ENCODE measurements around the gene EHBP1L1. TPM values are rescaled to one million over a fixed set of nuclear protein-coding genes. Genes with fewer than 3 reads are reported as not detected.

EHBP1L1 gene
- total and polyA plus RNA-seq, 2 of the 8 experiments (the other 6 are each of a cell fraction or from before 2014, with no cell fraction given) = 4.3 to 6.6 TPM

- TF ChIP-seq RAD21 (IDR thresholded peaks at IDR 0.05 in 1 of 2, conservative IDR thresholded peaks at IDR 0.05 in 1 of 2; ENCODE audit: low read depth in 2 of 2, low read length in 2 of 2) (no peak), SP1 (IDR thresholded peaks at IDR 0.05; ENCODE audit: low read depth, low read length) (no peak), CTBP2 (IDR thresholded peaks at IDR 0.05; ENCODE audit: borderline replicate concordance, insufficient read depth, insufficient read length, low read length) (no peak), SAP30 (IDR thresholded peaks at IDR 0.05; ENCODE audit: insufficient read depth, insufficient replicate concordance, low read length) (no peak), TCF12 (IDR thresholded peaks at IDR 0.05; ENCODE audit: low read depth, low read length) (no peak), RFX5 (IDR thresholded peaks at IDR 0.05; ENCODE audit: borderline replicate concordance, low read depth, low read length) (no peak), CHD1 (IDR thresholded peaks at IDR 0.05; ENCODE audit: low read depth, low read length) (no peak), CBX8 (IDR thresholded peaks at IDR 0.05; ENCODE audit: borderline replicate concordance, low read depth, low read length) (no peak), POLR2AphosphoS5 (IDR thresholded peaks at IDR 0.05; ENCODE audit: low read depth, low read length) (no peak), EZH2 (IDR thresholded peaks at IDR 0.05; ENCODE audit: low read depth, low read length, severe bottlenecking) (no peak)
- TF ChIP-seq, protein P1, sequence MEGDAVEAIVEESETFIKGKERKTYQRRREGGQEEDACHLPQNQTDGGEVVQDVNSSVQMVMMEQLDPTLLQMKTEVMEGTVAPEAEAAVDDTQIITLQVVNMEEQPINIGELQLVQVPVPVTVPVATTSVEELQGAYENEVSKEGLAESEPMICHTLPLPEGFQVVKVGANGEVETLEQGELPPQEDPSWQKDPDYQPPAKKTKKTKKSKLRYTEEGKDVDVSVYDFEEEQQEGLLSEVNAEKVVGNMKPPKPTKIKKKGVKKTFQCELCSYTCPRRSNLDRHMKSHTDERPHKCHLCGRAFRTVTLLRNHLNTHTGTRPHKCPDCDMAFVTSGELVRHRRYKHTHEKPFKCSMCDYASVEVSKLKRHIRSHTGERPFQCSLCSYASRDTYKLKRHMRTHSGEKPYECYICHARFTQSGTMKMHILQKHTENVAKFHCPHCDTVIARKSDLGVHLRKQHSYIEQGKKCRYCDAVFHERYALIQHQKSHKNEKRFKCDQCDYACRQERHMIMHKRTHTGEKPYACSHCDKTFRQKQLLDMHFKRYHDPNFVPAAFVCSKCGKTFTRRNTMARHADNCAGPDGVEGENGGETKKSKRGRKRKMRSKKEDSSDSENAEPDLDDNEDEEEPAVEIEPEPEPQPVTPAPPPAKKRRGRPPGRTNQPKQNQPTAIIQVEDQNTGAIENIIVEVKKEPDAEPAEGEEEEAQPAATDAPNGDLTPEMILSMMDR (IDR thresholded peaks at IDR 0.05; ENCODE audit: control extremely low read depth in 1 of 3, insufficient read depth in 1 of 3, low read depth in 1 of 3, low read length in 3 of 3) = no peak
Measured at GRCh38 chr11:65634905-65635731, 59.3 kb downstream of the EHBP1L1 start (continued).
